Smooth muscle cell (in vitro differentiated cells): ENCODE measurements around the gene CNP. TPM values are rescaled to one million over a fixed set of nuclear protein-coding genes. Genes with fewer than 3 reads are reported as not detected.
A peak's percentile ranks its signal among the peaks of the same experiment; 100 is the strongest.
"Not testable (repeated sequence)": the region's sequence is repeated elsewhere in the genome, so short reads cannot be mapped to it uniquely, and the experiment has no call there.

Experiments used
- DNase-seq: peaks from one replicate; lab custom pipeline; 2025; ENCODE audit not compliant: unreplicated experiment; lab: John Stamatoyannopoulos, UW
- H2AFZ ChIP-seq: fragments of 200-600 bp; sonication (generic); 2 replicates; pipeline ENCODE4 v1.6.0; 2016; ENCODE audit warnings: antibody characterized with exemption, low read depth, mild to moderate bottlenecking
- H3F3A ChIP-seq: fragments of 200-600 bp; sonication (generic); 2 replicates; pipeline ENCODE4 v1.6.0; 2017; ENCODE audit warnings: antibody characterized with exemption, low read depth
- H3K27ac ChIP-seq: fragments of 200-600 bp; sonication (generic); 2 replicates; pipeline ENCODE4 v1.5.1; 2016; ENCODE audit warnings: low read depth, mild to moderate bottlenecking
- H3K27me3 ChIP-seq: fragments of 200-600 bp; sonication (generic); 2 replicates; pipeline ENCODE4 v1.6.1; 2016; ENCODE audit warnings: low read depth, mild to moderate bottlenecking
- H3K36me3 ChIP-seq: fragments of 200-600 bp; sonication (generic); 2 replicates; pipeline ENCODE4 v1.5.1; 2016; ENCODE audit warnings: low read depth
- H3K4me1 ChIP-seq: fragments of 200-600 bp; sonication (generic); 2 replicates; pipeline ENCODE4 v1.5.1; 2016; ENCODE audit warnings: low read depth
- H3K4me2 ChIP-seq: fragments of 200-600 bp; sonication (generic); 2 replicates; pipeline ENCODE4 v1.6.0; 2016; ENCODE audit warnings: mild to moderate bottlenecking
- H3K4me3 ChIP-seq: fragments of 200-600 bp; sonication (generic); 2 replicates; pipeline ENCODE4 v1.5.1; 2016; ENCODE audit warnings: mild to moderate bottlenecking
- H3K79me2 ChIP-seq: fragments of 200-600 bp; sonication (generic); 2 replicates; pipeline ENCODE4 v1.6.0; 2016; ENCODE audit warnings: low read depth, mild to moderate bottlenecking
- H3K9ac ChIP-seq: fragments of 200-600 bp; sonication (generic); 2 replicates; pipeline ENCODE4 v1.6.0; 2016; ENCODE audit warnings: low read depth
- H3K9me3 ChIP-seq: fragments of 200-600 bp; sonication (generic); replicated peaks from 2 replicates; pipeline ENCODE4 v1.5.1; 2016; ENCODE audit warnings: low read depth
- H4K20me1 ChIP-seq: fragments of 200-600 bp; sonication (generic); 2 replicates; pipeline ENCODE4 v1.6.0; 2016; ENCODE audit warnings: low read depth
- WGBS: methylation state at CpG from one replicate; pipeline ENCODE4 v1.1.7; 2016; ENCODE audit warnings: low lambda C conversion rate; 5-methylcytosine and 5-hydroxymethylcytosine counted together
- polyA plus RNA-seq: library from polyadenylated mRNA; unstranded; fragments of >200 nt; fragmentation: Nextera tagmentation; extraction: Ambion mirVana; gene quantifications from 2 replicates; pipeline ENCODE4 v1.2.1, GENCODE V29; 2016
- total RNA-seq: library from RNA; depleted of rRNA; stranded (reverse); fragments of >200 nt; gene quantifications from 2 replicates; pipeline ENCODE4 v1.2.3, GENCODE V29; 2014
- TF ChIP-seq, protein P1 (sequence below): fragments of 200-600 bp; sonication (generic); IDR thresholded peaks from 2 replicates; pipeline ENCODE4 v1.5.1; 2017; ENCODE audit warnings: borderline replicate concordance, mild to moderate bottlenecking, antibody characterized with exemption; ENCODE audit not compliant: insufficient read depth, poor library complexity, severe bottlenecking

The CNP gene
- total and polyA plus RNA-seq, 2 experiments from 2014 or later, result 34.7 to 60.1 TPM

DNA sequence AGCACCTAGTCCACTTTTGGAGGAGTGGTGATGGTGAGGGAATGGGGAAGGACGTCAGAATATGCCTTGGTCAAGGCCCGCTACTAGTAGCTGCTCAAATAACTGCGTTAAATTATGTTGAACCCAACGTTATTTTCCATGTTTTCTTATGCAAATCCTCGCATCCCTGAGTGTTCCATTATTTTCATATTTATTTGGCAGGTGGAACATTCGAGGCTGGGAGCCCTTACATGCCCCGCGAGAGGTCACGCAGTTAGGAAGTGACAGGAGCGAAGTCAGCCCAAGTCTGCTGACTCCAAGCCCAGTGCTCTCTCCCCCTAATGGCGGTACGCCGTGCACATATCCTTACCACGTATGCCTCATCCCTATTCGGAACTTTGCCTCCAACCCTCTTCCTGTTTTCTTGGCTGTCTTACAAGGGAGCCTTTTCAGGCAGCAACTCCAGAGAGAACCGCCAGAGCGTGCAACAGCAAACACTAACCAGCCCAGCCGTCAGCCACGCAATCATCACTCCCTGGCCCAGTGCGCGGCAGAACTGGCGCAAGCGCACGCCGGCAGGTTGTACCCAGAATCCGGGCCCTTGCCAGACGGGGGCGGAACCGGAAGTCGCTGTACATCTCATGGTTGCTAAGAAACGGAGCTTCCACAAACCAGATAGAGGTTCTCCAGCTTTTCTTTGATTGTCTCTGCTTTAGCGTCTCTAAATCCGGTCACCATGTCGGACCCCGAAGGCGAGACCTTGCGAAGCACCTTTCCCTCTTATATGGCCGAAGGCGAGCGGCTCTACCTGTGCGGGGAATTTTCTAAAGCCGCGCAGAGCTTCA, 36.4 kb upstream of the CNP start, which contains the start of gene ODAD4:
Gene ODAD4 (plus strand): TSS at position 609 of the 824 bp plus-strand sequence. CDS start 107 bp downstream, at position 716.
- H3K9me3 ChIP-seq, result no peaks in the 10 kb centered on the region
- peak within 1 kb of the TSS; percentile 87 for H3K4me2 ChIP-seq
- peak; percentile 86 for DNase-seq
- H3K27me3 ChIP-seq, result no peaks in the 10 kb centered on the region
- no peaks in the 10 kb centered on the region for H3K36me3 ChIP-seq
- peak within 1 kb of the TSS; percentile 89 for H3K9ac ChIP-seq
- H3K27ac ChIP-seq, result peak within 1 kb of the TSS; percentile 87
- peak within 1 kb of the TSS; percentile 91 for H2AFZ ChIP-seq
- WGBS, result 3% methylated on average over 43 of the region's 43 CpGs
- peak within 1 kb of the TSS; percentile 67 for H3K4me3 ChIP-seq
- peaks cover 6% of the 10 kb centered on the region for H3K79me2 ChIP-seq
- H3F3A ChIP-seq, result peaks cover 8% of the 10 kb centered on the region
- TF ChIP-seq, protein P1, sequence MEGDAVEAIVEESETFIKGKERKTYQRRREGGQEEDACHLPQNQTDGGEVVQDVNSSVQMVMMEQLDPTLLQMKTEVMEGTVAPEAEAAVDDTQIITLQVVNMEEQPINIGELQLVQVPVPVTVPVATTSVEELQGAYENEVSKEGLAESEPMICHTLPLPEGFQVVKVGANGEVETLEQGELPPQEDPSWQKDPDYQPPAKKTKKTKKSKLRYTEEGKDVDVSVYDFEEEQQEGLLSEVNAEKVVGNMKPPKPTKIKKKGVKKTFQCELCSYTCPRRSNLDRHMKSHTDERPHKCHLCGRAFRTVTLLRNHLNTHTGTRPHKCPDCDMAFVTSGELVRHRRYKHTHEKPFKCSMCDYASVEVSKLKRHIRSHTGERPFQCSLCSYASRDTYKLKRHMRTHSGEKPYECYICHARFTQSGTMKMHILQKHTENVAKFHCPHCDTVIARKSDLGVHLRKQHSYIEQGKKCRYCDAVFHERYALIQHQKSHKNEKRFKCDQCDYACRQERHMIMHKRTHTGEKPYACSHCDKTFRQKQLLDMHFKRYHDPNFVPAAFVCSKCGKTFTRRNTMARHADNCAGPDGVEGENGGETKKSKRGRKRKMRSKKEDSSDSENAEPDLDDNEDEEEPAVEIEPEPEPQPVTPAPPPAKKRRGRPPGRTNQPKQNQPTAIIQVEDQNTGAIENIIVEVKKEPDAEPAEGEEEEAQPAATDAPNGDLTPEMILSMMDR, result no peak
- H4K20me1 ChIP-seq, result no peaks in the 10 kb centered on the region
- H3K4me1 ChIP-seq, result peaks cover 5% of the 10 kb centered on the region

DNA sequence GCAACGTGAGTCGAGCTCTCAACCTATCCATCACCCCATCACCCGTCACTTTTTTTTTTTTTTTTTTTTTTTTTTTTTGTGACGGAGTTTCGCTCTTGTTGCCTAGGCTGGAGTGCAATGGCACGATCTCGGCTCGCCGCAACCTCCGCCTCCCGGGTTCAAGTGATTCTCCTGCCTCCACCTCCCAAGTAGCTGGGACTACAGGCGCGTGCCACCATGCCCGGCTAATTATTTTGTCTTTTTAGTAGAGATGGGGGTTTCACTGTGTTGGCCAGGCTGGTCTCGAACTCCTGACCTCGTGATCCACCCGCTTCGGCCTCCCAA, 35.8 kb upstream of the CNP start:
- peak overlapping the region; percentile 67 for H3K4me3 ChIP-seq
- not testable (repeated sequence) for DNase-seq, H3K27me3 ChIP-seq, H4K20me1 ChIP-seq, H3F3A ChIP-seq, H3K36me3 ChIP-seq, H3K9me3 ChIP-seq, H3K4me1 ChIP-seq, H3K79me2 ChIP-seq
- 59% methylated on average over 16 of the region's 18 CpGs for WGBS
- H3K9ac ChIP-seq, result peak overlapping the region; percentile 89
- H2AFZ ChIP-seq, result peak overlapping the region; percentile 83
- H3K27ac ChIP-seq, result peak overlapping the region; percentile 87
- peak overlapping the region; percentile 87 for H3K4me2 ChIP-seq

DNA sequence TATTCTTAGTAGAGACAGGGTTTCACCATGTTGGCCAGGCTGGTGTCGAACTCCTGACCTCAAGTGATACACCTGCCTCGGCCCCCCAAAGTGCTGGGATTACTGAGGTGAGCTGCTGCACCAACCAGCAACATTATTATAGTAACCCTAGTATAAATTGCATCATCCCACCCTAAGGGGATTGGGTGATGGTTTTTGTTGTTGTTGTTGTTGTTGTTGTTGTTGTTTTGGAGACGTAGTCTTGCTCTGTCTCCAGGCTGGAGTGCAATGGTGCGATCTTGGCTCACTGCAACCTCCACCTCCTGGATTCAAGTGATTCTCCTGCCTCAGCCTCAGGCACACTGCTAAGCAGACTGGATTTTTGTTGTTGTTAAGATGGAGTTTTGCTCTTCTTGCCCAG, 34.9 kb upstream of the CNP start:
- H3K9ac ChIP-seq, H2AFZ ChIP-seq, H3F3A ChIP-seq, H3K4me2 ChIP-seq, H4K20me1 ChIP-seq, H3K79me2 ChIP-seq, H3K36me3 ChIP-seq, H3K27me3 ChIP-seq, H3K4me3 ChIP-seq, H3K9me3 ChIP-seq, H3K4me1 ChIP-seq, H3K27ac ChIP-seq, DNase-seq: not testable (repeated sequence)
- WGBS, result 95% methylated on average over 4 of the region's 4 CpGs

DNA sequence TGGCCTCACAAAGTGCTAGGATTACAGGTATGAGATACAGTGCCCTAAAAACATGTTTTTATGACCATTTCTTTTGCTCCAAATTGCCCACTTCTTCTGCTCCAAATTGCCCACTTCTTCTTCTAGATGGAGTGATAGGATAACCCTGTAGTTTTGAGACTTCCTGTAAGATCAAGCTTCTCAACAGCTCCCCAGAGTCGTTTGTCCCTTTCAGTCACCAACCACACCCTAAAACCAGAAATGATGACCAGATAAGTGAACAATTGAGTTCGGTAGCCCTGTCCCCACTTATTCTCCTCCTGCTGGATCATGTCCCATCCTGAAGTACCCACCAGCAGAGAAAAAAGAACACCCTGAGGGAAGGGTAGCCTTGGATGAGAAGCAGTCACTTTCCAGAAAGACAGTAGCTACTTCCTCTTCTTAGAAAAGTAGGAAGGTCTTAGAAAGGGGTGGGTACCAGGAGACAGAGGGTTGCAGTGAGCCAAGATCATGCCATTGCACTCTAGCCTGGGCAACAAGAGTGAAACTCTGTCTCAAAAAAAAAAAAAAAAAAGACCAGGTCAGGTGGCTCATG, 33.7 kb upstream of the CNP start:
- H3F3A ChIP-seq, result peaks cover 8% of the 10 kb centered on the region
- TF ChIP-seq, protein P1, result no peak
- no peaks in the 10 kb centered on the region for H3K9me3 ChIP-seq
- H3K4me1 ChIP-seq, result peaks cover 5% of the 10 kb centered on the region
- H3K9ac ChIP-seq, result no peak overlapping the region
- no peaks in the 10 kb centered on the region for H3K36me3 ChIP-seq
- H4K20me1 ChIP-seq, result no peaks in the 10 kb centered on the region
- H3K27me3 ChIP-seq, result no peaks in the 10 kb centered on the region
- no peak overlapping the region for H3K27ac ChIP-seq
- no peak overlapping the region for H2AFZ ChIP-seq
- H3K79me2 ChIP-seq, result peaks cover 6% of the 10 kb centered on the region
- no peak overlapping the region for H3K4me3 ChIP-seq
- no peak overlapping the region for H3K4me2 ChIP-seq
- 60% methylated on average over 2 of the region's 2 CpGs for WGBS
- DNase-seq, result no peak
